Skeletal muscle satellite cell (primary cell): ENCODE results near the gene NMUR1.

ENCODE experiments used
- H3K27me3 ChIP-seq: 2 replicates; pipeline ENCODE4 v1.7.0; 2013; ENCODE audit warnings: low read length; ENCODE audit not compliant: control insufficient read depth, insufficient read depth
- H3K36me3 ChIP-seq: 2 replicates; pipeline ENCODE4 v1.7.0; 2013; ENCODE audit warnings: mild to moderate bottlenecking, control low read depth, low read length; ENCODE audit not compliant: insufficient read depth
- H3K4me1 ChIP-seq: 2 replicates; pipeline ENCODE4 v1.7.0; 2013; ENCODE audit warnings: low read length; ENCODE audit not compliant: control insufficient read depth, insufficient read depth
- H3K4me2 ChIP-seq: 2 replicates; pipeline ENCODE4 v1.7.0; 2013; ENCODE audit warnings: mild to moderate bottlenecking, low read length
- H3K4me3 ChIP-seq: 2 replicates; pipeline ENCODE4 v1.7.0; 2013; ENCODE audit warnings: low read length
- H3K9ac ChIP-seq: 2 replicates; pipeline ENCODE4 v1.7.0; 2013; ENCODE audit warnings: mild to moderate bottlenecking, low read depth, low read length, moderate library complexity
- H3K9me3 ChIP-seq: replicated peaks from 2 replicates; pipeline ENCODE4 v1.7.0; 2013; ENCODE audit warnings: mild to moderate bottlenecking, control low read depth, low read length

The NMUR1 gene

DNA sequence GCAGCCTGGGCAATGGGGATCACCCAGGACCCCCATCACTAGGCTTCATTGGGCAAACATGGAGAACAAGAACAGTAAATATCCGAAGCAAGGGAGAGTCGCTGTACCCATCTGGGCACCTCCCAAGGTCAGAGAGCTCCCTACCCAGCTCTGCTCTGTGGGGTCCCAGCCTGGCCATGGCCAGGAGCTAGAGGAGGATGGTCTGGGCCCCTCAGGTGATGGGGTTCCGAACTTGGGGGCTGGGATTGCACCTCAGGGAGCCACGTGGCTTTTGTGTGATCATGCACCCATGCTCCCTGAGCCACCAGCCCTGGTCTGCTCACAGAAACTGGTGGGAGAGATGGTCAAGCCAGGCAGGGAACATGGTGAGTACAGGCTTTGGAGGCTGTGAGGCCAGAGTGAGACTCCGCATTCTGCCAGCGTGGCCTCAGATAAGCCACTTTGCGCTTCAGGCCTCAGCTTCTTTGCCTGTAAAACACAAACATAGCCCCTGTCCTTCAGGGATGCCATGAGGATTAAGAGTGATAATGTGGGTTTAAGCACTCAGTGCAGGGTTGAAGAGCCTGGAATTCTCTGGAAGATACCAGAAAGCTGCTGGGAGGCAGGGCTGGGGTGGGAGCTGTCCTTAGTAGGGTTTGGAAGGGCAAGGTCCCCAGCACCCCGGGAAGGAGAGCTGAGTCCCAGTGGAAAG, 3.0 kb upstream of the NMUR1 start:
- no peaks in the 10 kb centered on the region for H3K4me1 ChIP-seq
- H3K27me3 ChIP-seq = peaks cover 41% of the 10 kb centered on the region
- no peak overlapping the region for H3K9ac ChIP-seq

DNA sequence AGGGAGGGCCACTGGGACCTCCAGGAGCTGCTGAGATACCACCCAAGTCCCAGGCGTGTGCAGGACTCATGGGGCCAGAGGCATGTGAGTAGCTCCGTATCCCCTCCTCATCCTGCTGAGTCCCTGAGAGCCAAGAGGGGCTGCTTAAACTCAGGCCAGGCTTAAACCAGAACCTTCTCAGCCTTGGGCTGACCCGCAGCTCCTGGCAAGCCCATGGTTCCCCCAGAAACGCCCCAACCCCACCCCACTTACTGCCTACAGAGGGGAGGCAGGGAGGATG, 2.5 kb upstream of the NMUR1 start:
- Histone ChIP-seq H3K27me3 (peaks cover 46% of the 10 kb centered on the region), H3K4me2 (no peak overlapping the region), H3K9ac (no peak overlapping the region), H3K4me3 (no peak overlapping the region), H3K36me3 (no peaks in the 10 kb centered on the region), H3K4me1 (no peaks in the 10 kb centered on the region), H3K9me3 (no peaks in the 10 kb centered on the region)

More for the DNA sequence above, 3.0 kb upstream of the NMUR1 start:
- H3K4me2 ChIP-seq = no peak overlapping the region
- no peak overlapping the region for H3K4me3 ChIP-seq
- H3K36me3 ChIP-seq = no peaks in the 10 kb centered on the region
- no peaks in the 10 kb centered on the region for H3K9me3 ChIP-seq

DNA sequence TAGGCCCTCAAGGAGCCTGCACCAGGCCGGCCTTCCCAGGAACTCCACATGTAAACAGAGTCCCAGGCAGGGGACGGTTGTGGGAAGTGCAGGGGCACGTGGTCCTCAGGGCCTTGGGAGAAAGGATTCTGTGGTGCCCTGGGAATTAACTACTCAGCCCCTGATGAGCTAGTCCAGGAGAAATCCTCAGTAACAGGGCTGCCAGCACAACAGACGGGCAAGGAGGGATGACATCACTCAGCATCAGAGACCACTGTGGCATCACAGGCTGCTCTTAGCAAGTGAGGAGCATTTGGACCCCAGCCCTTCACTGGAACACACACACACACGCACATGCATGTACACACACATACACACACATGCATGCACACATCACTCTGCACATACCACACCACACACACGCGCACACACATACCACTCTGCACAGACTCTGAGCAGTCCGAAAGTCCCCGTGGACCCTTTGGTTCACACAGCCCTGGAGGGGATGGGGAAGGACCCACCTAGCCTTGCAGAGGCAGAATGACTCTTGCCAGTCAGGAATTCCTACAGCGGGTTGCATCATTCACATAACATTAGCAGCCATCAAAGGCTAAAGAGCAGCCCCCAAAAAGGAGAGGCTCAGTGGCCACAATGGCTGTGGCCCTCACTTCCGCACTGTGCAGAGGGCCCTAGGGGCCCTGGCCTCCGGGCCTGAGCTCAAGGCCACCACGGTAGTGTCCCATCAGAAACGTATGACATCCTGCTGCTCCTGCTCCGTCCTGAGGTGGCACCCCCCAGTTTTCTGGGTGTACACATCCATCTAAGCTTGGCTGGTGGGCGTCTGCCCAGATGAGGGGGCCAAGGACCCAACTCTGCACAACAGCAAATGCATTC, 1.9 kb upstream of the NMUR1 start:
- Histone ChIP-seq H3K4me2 (no peak overlapping the region), H3K9me3 (no peaks in the 10 kb centered on the region), H3K9ac (no peak overlapping the region), H3K36me3 (no peaks in the 10 kb centered on the region), H3K27me3 (peaks cover 49% of the 10 kb centered on the region), H3K4me1 (no peaks in the 10 kb centered on the region), H3K4me3 (no peak overlapping the region)

DNA sequence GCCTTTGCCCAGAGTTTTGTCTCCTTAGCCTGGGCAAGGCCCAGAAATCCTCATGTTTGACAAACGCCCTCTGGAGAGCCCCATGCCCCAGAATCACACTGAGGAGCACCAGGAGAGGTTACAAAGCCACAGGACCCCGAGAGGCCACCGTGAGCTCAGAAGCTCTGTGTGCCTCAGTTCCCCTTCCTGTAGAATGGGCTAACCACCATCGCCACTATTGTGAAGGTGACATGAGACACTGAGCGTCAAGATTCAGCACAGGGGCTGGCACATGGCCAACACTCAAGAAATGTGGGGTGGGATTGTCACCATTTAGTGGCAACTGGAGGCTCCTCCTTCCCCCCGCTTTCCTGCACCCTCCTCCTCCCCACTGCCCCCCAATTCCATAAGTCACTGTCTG, 1.2 kb upstream of the NMUR1 start:
- no peak overlapping the region for H3K9ac ChIP-seq
- H3K36me3 ChIP-seq = no peaks in the 10 kb centered on the region
- no peak overlapping the region for H3K4me2 ChIP-seq
- H3K27me3 ChIP-seq = peaks cover 51% of the 10 kb centered on the region
- no peaks in the 10 kb centered on the region for H3K9me3 ChIP-seq
- no peak overlapping the region for H3K4me3 ChIP-seq
- H3K4me1 ChIP-seq = no peaks in the 10 kb centered on the region

DNA sequence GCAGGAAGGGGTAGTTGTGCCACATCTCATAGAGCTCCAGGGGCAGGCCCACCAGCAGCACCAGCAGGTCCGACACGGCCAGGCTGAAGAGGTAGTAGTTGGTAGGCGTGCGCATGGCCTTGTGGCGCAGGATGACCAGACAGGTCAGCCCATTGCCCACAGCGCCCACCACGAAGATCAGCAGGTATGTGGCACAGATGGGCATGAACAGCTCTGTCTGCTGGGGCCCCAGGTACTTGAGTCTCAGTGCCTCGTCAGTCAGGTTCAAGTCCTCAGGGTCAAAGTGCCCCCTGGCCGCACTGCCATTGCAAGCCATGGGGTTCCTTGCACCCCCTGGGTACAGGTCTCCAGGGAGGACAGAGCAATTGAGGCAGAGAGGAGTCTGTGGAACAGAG, 1.6 kb downstream of the NMUR1 start:
- Histone ChIP-seq H3K9me3 (peaks cover 5% of the 10 kb centered on the region), H3K4me1 (no peaks in the 10 kb centered on the region), H3K4me3 (no peak overlapping the region), H3K27me3 (peaks cover 46% of the 10 kb centered on the region), H3K4me2 (no peak overlapping the region), H3K9ac (no peak overlapping the region), H3K36me3 (no peaks in the 10 kb centered on the region)

- no peak overlapping the region for H3K4me2 ChIP-seq
- no peak overlapping the region for H3K9ac ChIP-seq
- H3K4me3 ChIP-seq = no peak overlapping the region
- H3K27me3 ChIP-seq = peaks cover 42% of the 10 kb centered on the region
- no peaks in the 10 kb centered on the region for H3K4me1 ChIP-seq
- peaks cover 5% of the 10 kb centered on the region for H3K9me3 ChIP-seq
- no peaks in the 10 kb centered on the region for H3K36me3 ChIP-seq
These were observed 2.1 kb downstream of the NMUR1 start for GRCh38 chr2:231527955-231528635.

DNA sequence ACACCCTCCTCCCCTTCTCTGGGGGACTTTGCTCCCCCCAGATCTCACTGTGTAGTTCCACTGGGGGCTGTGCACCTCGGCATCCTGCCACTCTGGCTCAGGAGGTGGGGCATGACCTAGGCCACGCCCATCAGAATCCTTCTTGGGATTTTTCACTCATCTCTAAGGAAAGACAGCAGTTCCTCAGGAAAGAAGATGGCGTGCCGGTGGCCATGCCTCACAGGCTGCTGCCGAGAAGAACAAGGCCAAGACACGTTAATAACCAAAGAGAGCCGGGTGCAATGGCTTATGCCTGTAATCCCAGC, 3.2 kb downstream of the NMUR1 start:
- Histone ChIP-seq H3K36me3 (no peaks in the 10 kb centered on the region), H3K4me2 (no peak overlapping the region), H3K9me3 (peaks cover 5% of the 10 kb centered on the region), H3K4me1 (no peaks in the 10 kb centered on the region), H3K9ac (no peak overlapping the region), H3K27me3 (peaks cover 41% of the 10 kb centered on the region), H3K4me3 (no peak overlapping the region)

GRCh38 chr2:231526341-231527090, 3.7 kb downstream of the NMUR1 start:
- H3K9me3 ChIP-seq = peaks cover 5% of the 10 kb centered on the region
- no peaks in the 10 kb centered on the region for H3K36me3 ChIP-seq
- H3K4me3 ChIP-seq = no peak overlapping the region
- no peak overlapping the region for H3K9ac ChIP-seq
- no peaks in the 10 kb centered on the region for H3K4me1 ChIP-seq
- no peak overlapping the region for H3K4me2 ChIP-seq
- H3K27me3 ChIP-seq = peaks cover 36% of the 10 kb centered on the region

- Histone ChIP-seq H3K36me3 (no peaks in the 10 kb centered on the region), H3K4me3 (no peak overlapping the region), H3K9ac (no peak overlapping the region), H3K9me3 (peaks cover 5% of the 10 kb centered on the region), H3K4me1 (no peaks in the 10 kb centered on the region), H3K4me2 (no peak overlapping the region), H3K27me3 (peaks cover 39% of the 10 kb centered on the region)
These were observed 4.7 kb downstream of the NMUR1 start for GRCh38 chr2:231525248-231526163.

DNA sequence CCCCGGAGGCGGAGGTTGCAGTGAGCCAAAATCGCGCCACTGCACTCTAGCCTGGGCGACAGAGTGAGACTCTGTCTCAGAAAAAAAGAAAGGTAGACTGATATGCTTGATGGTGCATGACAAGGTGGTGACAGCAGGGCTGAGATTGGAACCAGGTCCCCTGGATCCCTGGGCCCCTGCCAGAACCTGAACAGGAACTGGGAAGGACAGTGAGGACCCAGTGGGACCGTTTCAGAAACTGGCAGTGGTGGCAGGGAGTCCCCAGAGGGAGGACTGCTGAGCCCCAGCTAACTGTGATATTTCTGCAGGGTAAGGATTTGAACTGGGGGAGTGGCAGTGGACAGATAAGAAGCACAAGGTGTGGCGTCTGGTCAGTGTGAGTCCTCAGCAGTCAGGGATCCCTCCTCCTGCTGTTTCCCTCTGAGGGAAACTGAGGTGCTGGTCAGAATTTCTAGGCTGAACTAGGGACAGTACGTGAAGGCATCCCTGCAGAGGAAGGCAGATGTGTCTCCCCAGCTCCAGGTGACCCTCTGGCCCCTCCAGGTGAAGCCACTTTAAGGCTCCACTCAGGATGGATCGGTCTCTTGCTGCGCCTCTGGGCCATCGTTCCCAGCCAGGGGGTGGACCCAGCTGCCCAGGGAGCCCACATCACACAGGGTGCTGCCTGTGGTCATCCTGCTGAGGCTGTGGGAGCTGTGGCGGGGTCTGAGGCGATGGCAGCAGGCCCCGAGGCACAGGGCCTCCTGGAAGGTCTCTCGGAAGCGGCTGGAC, 5.6 kb downstream of the NMUR1 start:
- Histone ChIP-seq H3K36me3 (no peaks in the 10 kb centered on the region), H3K4me2 (no peak overlapping the region), H3K9me3 (peaks cover 5% of the 10 kb centered on the region), H3K4me3 (no peak overlapping the region), H3K27me3 (peaks cover 35% of the 10 kb centered on the region), H3K9ac (no peak overlapping the region), H3K4me1 (no peaks in the 10 kb centered on the region)
